Large intestine (tissue), 3 donors: Measurements from ENCODE around the gene ELMO1. TPM values are rescaled to one million over a fixed set of nuclear protein-coding genes. Genes with fewer than 3 reads are reported as not detected.

Experiments used
- DNase-seq, 2 donors: peaks; one replicate each; pipeline versions ENCODE4 v3.0.0 to v3.0.0-alpha.2; 2013
- H3K27ac ChIP-seq: one replicate; pipeline ENCODE4 v1.5.1; 2013; ENCODE audit warnings: low read length
- H3K27me3 ChIP-seq: 2 replicates; pipeline ENCODE4 v1.6.1; 2013; ENCODE audit warnings: low read length; ENCODE audit not compliant: control insufficient read depth, insufficient read depth
- H3K36me3 ChIP-seq: 2 replicates; pipeline ENCODE4 v1.6.1; 2013; ENCODE audit warnings: low read length; ENCODE audit not compliant: control insufficient read depth, insufficient read depth
- H3K4me1 ChIP-seq: one replicate; pipeline ENCODE4 v1.6.1; 2013; ENCODE audit warnings: low read length; ENCODE audit not compliant: control insufficient read depth, insufficient read depth
- H3K4me3 ChIP-seq: one replicate; pipeline ENCODE4 v1.5.1; 2013; ENCODE audit warnings: low read length
- H3K9me3 ChIP-seq: one replicate; pipeline ENCODE4 v1.6.1; 2013; ENCODE audit warnings: mild to moderate bottlenecking, low read depth, low read length, moderate library complexity; ENCODE audit not compliant: control insufficient read depth
- WGBS: methylation state at CpG from one replicate; pipeline ENCODE4 v1.1.5; 2013; ENCODE audit warnings: low lambda C conversion rate; ENCODE audit not compliant: insufficient coverage; 5-methylcytosine and 5-hydroxymethylcytosine counted together
- polyA plus RNA-seq: library from polyadenylated mRNA; unstranded; fragments of 120-200 nt; gene quantifications from one replicate; pipeline ENCODE4 v1.2.1, GENCODE V29; 2013

ELMO1 gene
- polyA plus RNA-seq, 1 donor = 9.5 TPM

GRCh38 chr7:37092548-37092947, 356.1 kb downstream of the ELMO1 start:
- WGBS = no CpG with 5 or more reads among the region's 6 CpGs

DNA sequence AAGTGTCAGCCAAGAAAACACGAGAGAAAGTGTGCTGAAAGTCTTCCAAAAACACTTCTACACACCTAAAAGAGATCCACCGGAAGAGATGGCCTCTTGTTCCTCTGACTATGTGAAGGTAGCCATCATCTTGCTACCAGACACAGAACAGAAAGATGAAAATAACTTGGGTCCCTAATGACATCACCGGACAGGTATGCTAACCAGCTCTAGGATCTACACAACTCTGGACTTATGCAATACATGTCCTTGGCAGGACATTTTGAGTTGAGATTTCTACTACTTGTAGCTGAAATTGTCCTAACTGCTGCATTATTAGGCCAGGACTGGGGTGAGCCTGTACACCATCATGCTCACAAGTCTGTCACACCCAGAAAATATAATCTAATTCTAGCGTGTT, 358.7 kb downstream of the ELMO1 start:
- Histone ChIP-seq H3K27me3 (peaks cover 2% of the 10 kb centered on the region), H3K4me3 (no peak overlapping the region), H3K4me1 (peaks cover 3% of the 10 kb centered on the region), H3K9me3 (no peaks in the 10 kb centered on the region), H3K27ac (no peak overlapping the region), H3K36me3 (no peaks in the 10 kb centered on the region)
- DNase-seq = no peak
- WGBS = no CpG with 5 or more reads among the region's 4 CpGs

More at GRCh38 chr7:37092548-37092947, 356.1 kb downstream of the ELMO1 start:
- Histone ChIP-seq H3K4me1 (peaks cover 3% of the 10 kb centered on the region), H3K27me3 (peaks cover 2% of the 10 kb centered on the region), H3K36me3 (no peaks in the 10 kb centered on the region), H3K27ac (no peak overlapping the region), H3K9me3 (no peaks in the 10 kb centered on the region), H3K4me3 (no peak overlapping the region)
- no peak for DNase-seq

GRCh38 chr7:37085600-37085999, 363.1 kb downstream of the ELMO1 start:
- DNase-seq = no peak
- H3K4me3 ChIP-seq = no peak overlapping the region
- no peak overlapping the region for H3K27ac ChIP-seq
- 100% methylated on average over 2 of the region's 5 CpGs for WGBS
- no peaks in the 10 kb centered on the region for H3K4me1 ChIP-seq
- no peaks in the 10 kb centered on the region for H3K36me3 ChIP-seq
- peaks cover 2% of the 10 kb centered on the region for H3K27me3 ChIP-seq
- H3K9me3 ChIP-seq = no peaks in the 10 kb centered on the region

DNA sequence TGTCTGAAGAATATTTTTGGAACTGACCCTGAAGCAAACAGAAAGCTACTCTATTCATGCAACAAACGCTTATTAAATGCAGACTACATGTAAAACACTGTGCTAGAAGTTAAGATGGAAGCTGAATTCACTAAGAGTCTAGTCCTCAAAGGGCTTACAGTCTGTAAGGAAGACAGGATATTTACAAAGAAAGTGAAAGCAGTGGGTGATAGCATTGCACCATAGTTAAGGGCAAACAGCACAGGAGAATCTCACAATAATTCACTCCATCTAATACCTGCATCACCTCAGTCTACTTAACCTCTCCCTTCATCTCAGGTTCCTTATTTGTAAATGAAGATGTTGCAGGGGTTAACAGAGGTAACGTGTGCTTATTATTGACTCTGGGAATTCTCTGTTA, 364.4 kb downstream of the ELMO1 start:
- Histone ChIP-seq H3K27ac (no peak overlapping the region), H3K4me1 (no peaks in the 10 kb centered on the region), H3K36me3 (no peaks in the 10 kb centered on the region), H3K4me3 (no peak overlapping the region), H3K9me3 (no peaks in the 10 kb centered on the region), H3K27me3 (peaks cover 2% of the 10 kb centered on the region)
- DNase-seq = no peak
- WGBS = 100% methylated on average over 1 of the region's 2 CpGs

DNA sequence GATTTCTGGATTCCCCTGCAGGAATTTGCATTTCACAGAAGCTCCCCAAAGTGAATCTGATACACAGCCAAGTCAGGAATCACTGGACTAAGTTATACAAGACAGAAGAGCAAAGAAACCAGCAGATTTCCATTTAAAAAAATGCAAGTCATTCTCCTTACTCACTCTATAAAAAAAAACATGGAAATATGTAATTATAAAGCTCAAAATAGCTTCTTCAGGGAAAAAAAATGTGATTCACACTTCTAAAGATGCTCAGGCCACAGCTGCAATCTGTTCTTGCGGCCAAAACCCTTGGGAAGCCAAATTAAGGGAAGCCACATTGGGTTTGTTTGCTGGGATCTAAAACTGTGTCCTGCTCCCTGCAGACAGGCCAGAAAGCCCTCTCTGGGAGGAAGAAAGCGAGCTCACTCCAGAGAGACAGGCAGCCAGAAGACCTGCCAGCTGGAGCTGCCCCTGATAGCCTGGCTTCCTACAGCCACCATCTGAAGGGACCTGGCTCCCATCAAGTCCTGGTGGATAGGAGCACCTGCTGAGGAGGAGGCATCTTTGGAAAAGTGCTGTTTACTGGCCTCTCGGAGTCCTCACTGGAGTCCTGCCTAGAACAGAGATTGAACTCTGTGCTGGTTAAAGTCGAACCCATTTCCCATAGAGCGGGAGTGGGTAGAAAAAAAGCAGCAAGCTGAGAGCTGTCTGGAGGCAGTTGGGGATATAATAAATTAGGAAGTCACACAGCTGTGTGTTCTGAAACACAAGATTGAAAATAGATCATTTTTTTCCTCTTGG, 365.2 kb downstream of the ELMO1 start:
- Histone ChIP-seq H3K4me1 (no peaks in the 10 kb centered on the region), H3K36me3 (no peaks in the 10 kb centered on the region), H3K27me3 (peaks cover 2% of the 10 kb centered on the region), H3K9me3 (no peaks in the 10 kb centered on the region), H3K4me3 (no peak overlapping the region), H3K27ac (no peak overlapping the region)
- WGBS = no CpG with 5 or more reads among the region's 5 CpGs
- DNase-seq = no peak

GRCh38 chr7:37081436-37081835, 367.2 kb downstream of the ELMO1 start:
- WGBS = 50% methylated on average over 2 of the region's 4 CpGs
- Histone ChIP-seq H3K27ac (no peak overlapping the region), H3K36me3 (no peaks in the 10 kb centered on the region), H3K9me3 (no peaks in the 10 kb centered on the region), H3K4me1 (no peaks in the 10 kb centered on the region), H3K4me3 (no peak overlapping the region), H3K27me3 (no peaks in the 10 kb centered on the region)
- peak; percentile 41 to 68 for DNase-seq

GRCh38 chr7:37079420-37079819, 369.2 kb downstream of the ELMO1 start:
- H3K4me1 ChIP-seq = peaks cover under 1% of the 10 kb centered on the region
- no CpG with 5 or more reads among the region's 1 CpG for WGBS
- H3K27me3 ChIP-seq = no peaks in the 10 kb centered on the region
- DNase-seq = no peak
- no peaks in the 10 kb centered on the region for H3K9me3 ChIP-seq
- no peak overlapping the region for H3K4me3 ChIP-seq
- H3K36me3 ChIP-seq = no peaks in the 10 kb centered on the region
- H3K27ac ChIP-seq = no peak overlapping the region

- no peaks in the 10 kb centered on the region for H3K27me3 ChIP-seq
- DNase-seq = no peak
- no peaks in the 10 kb centered on the region for H3K9me3 ChIP-seq
- no peak overlapping the region for H3K27ac ChIP-seq
- H3K36me3 ChIP-seq = no peaks in the 10 kb centered on the region
- no CpG with 5 or more reads among the region's 5 CpGs for whole genome bisulfite sequencing
- no peak overlapping the region for H3K4me3 ChIP-seq
- peaks cover 3% of the 10 kb centered on the region for H3K4me1 ChIP-seq
These were observed 372.0 kb downstream of the ELMO1 start for GRCh38 chr7:37076668-37077067.

GRCh38 chr7:37074370-37074769, 374.3 kb downstream of the ELMO1 start:
- Histone ChIP-seq H3K27ac (no peak overlapping the region), H3K4me3 (no peak overlapping the region), H3K27me3 (peaks cover 3% of the 10 kb centered on the region), H3K9me3 (no peaks in the 10 kb centered on the region), H3K36me3 (no peaks in the 10 kb centered on the region), H3K4me1 (peaks cover 3% of the 10 kb centered on the region)
- no peak for DNase-seq
- WGBS = no CpG with 5 or more reads among the region's 4 CpGs

DNA sequence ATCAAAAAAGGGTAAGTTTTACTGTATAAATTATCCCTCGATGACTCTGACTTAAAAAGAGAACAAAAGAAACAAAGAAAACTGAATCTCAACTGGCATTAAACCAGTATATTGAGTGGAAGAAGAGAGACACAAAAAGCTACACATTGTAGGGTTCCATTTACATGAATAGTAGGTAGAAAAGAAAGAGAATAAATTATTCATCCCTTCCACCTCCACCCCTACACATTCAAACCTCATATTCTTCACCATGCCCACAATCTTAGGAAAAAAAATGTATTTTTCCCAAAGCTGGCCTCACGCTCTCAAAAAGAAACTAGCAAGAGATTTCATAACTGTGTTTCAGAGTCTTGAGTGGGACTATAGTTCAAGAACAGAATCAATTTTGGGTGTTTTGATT, 377.5 kb downstream of the ELMO1 start:
- no peaks in the 10 kb centered on the region for H3K9me3 ChIP-seq
- H3K4me1 ChIP-seq = peaks cover 3% of the 10 kb centered on the region
- H3K27ac ChIP-seq = no peak overlapping the region
- WGBS = 100% methylated on average over 1 of the region's 2 CpGs
- no peak overlapping the region for H3K4me3 ChIP-seq
- H3K27me3 ChIP-seq = peaks cover 3% of the 10 kb centered on the region
- DNase-seq = no peak
- H3K36me3 ChIP-seq = no peaks in the 10 kb centered on the region

GRCh38 chr7:37070471-37070870, 378.2 kb downstream of the ELMO1 start:
- H3K36me3 ChIP-seq = no peaks in the 10 kb centered on the region
- peaks cover 3% of the 10 kb centered on the region for H3K4me1 ChIP-seq
- no peak overlapping the region for H3K27ac ChIP-seq
- H3K9me3 ChIP-seq = no peaks in the 10 kb centered on the region
- no peak overlapping the region for H3K4me3 ChIP-seq
- no CpG with 5 or more reads among the region's 3 CpGs for WGBS
- DNase-seq = no peak
- H3K27me3 ChIP-seq = peaks cover 3% of the 10 kb centered on the region
